Mesendoderm (in vitro differentiated cells): Measurements from ENCODE around the gene NLRC5.
"Not testable (repeated sequence)": the region's sequence is repeated elsewhere in the genome, so short reads cannot be mapped to it uniquely, and the experiment has no call there.

Experiments used
- DNase-seq: peaks from one replicate; pipeline ENCODE4 v3.0.0; 2013
- H2AK5ac ChIP-seq: 2 replicates; pipeline ENCODE4 v1.6.1; 2013; ENCODE audit warnings: low read length, inconsistent platforms
- H2BK120ac ChIP-seq: 2 replicates; pipeline ENCODE4 v1.6.1; 2013; ENCODE audit warnings: low read depth, mild to moderate bottlenecking, low read length, moderate library complexity, mixed read lengths
- H2BK15ac ChIP-seq: replicated peaks from 2 replicates; pipeline ENCODE4 v1.6.1; 2013; ENCODE audit warnings: low read depth, mild to moderate bottlenecking, moderate library complexity
- H2BK5ac ChIP-seq: 2 replicates; pipeline ENCODE4 v1.6.1; 2013; ENCODE audit warnings: low read length, inconsistent platforms
- H3K18ac ChIP-seq: 2 replicates; pipeline ENCODE4 v1.6.1; 2013; ENCODE audit warnings: mild to moderate bottlenecking, low read length, mixed read lengths
- H3K23ac ChIP-seq: one replicate; pipeline ENCODE4 v1.6.1; 2013; ENCODE audit warnings: low read length
- H3K27ac ChIP-seq: 2 replicates; pipeline ENCODE4 v1.5.1; 2013; ENCODE audit warnings: low read depth, mild to moderate bottlenecking, inconsistent platforms, low read length, moderate library complexity
- H3K27me3 ChIP-seq: 2 replicates; pipeline ENCODE4 v1.6.1; 2013; ENCODE audit warnings: low read length, control low read depth, mild to moderate bottlenecking, inconsistent platforms; ENCODE audit not compliant: insufficient read depth, poor library complexity
- H3K36me3 ChIP-seq: 2 replicates; pipeline ENCODE4 v1.6.1; 2013; ENCODE audit warnings: low read length, inconsistent platforms; ENCODE audit not compliant: control insufficient read depth, insufficient read depth
- H3K4ac ChIP-seq: one replicate; pipeline ENCODE4 v1.6.1; 2013; ENCODE audit warnings: low read depth, mild to moderate bottlenecking, low read length, moderate library complexity
- H3K4me1 ChIP-seq: 2 replicates; pipeline ENCODE4 v1.6.1; 2013; ENCODE audit warnings: low read depth, low read length, inconsistent platforms; ENCODE audit not compliant: control insufficient read depth
- H3K4me2 ChIP-seq: 2 replicates; pipeline ENCODE4 v1.6.1; 2013; ENCODE audit warnings: low read length
- H3K4me3 ChIP-seq: 2 replicates; pipeline ENCODE4 v1.5.1; 2013; ENCODE audit warnings: mild to moderate bottlenecking, low read length
- H3K56ac ChIP-seq: one replicate; pipeline ENCODE4 v1.6.1; 2013; ENCODE audit warnings: low read length
- H3K79me1 ChIP-seq: 2 replicates; pipeline ENCODE4 v1.6.1; 2013; ENCODE audit warnings: low read length, inconsistent platforms
- H3K79me2 ChIP-seq: 2 replicates; pipeline ENCODE4 v1.6.1; 2013; ENCODE audit warnings: mild to moderate bottlenecking, low read length; ENCODE audit not compliant: control insufficient read depth, insufficient read depth
- H3K9ac ChIP-seq: 2 replicates; pipeline ENCODE4 v1.6.1; 2013; ENCODE audit warnings: low read length, inconsistent platforms
- H4K5ac ChIP-seq: one replicate; pipeline ENCODE4 v1.6.1; 2013; ENCODE audit warnings: low read length
- H4K8ac ChIP-seq: one replicate; pipeline ENCODE4 v1.6.1; 2013; ENCODE audit warnings: low read depth, mild to moderate bottlenecking, control low read depth, low read length, moderate library complexity
- WGBS: extraction: QIAGEN DNeasy Blood & Tissue Kit; methylation state at CpG from one replicate; pipeline ENCODE4 v1.1.7; 2013; ENCODE audit warnings: low lambda C conversion rate, missing lambda C conversion rate; ENCODE audit not compliant: insufficient coverage; ENCODE audit errors: extremely low coverage; 5-methylcytosine and 5-hydroxymethylcytosine counted together

Gene NLRC5

GRCh38 chr16:57000271-57001025 lies 11.1 kb downstream of the NLRC5 start:
- WGBS, result no CpG with 5 or more reads among the region's 5 CpGs
- no peak overlapping the region for H3K4me3 ChIP-seq

DNA sequence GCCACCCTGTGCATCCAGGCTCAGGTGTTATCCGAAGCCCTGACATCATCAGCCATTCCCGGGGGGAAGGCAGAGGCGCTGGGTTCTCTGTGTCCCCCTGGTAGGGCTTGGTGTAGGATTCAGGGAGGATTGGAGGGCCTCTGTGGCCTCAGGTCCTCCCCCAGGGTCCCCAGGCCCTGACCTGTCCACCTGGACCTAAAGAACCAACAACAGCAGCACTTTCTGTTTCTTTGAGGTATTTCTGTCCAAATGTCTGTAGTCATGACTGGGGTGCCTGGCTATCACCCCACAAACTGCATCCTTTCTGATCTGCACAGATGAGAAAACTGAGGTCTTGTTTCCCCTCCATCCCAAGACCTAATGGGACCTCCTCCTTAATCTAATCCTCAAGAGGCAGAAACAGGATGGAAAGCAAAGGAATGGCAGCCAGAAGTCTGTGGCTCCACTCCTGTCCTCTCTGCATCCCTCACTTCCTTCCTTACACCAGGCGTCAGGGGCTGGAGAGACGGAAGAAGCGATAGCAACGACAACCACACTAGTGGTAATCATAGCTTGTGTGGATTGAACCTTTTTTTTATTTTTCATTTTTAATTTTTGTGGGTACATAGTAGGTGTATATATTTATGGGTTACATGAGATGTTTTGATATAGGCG lies 11.8 kb downstream of the NLRC5 start:
- no peak overlapping the region for H2BK15ac ChIP-seq
- no peak for DNase-seq
- no peak overlapping the region for H2BK5ac ChIP-seq
- no CpG with 5 or more reads among the region's 8 CpGs for WGBS
- no peaks in the 10 kb centered on the region for H3K79me1 ChIP-seq
- no peaks in the 10 kb centered on the region for H3K36me3 ChIP-seq
- H4K8ac ChIP-seq, result no peak overlapping the region
- H3K18ac ChIP-seq, result no peak overlapping the region
- H2AK5ac ChIP-seq, result no peak overlapping the region
- no peak overlapping the region for H4K5ac ChIP-seq
- no peak overlapping the region for H3K27ac ChIP-seq
- H3K9ac ChIP-seq, result no peak overlapping the region
- H3K4ac ChIP-seq, result no peak overlapping the region
- no peak overlapping the region for H3K4me2 ChIP-seq
- H3K4me3 ChIP-seq, result no peak overlapping the region
- no peaks in the 10 kb centered on the region for H3K27me3 ChIP-seq
- no peak overlapping the region for H3K23ac ChIP-seq
- H3K79me2 ChIP-seq, result no peaks in the 10 kb centered on the region
- no peak overlapping the region for H3K56ac ChIP-seq
- no peaks in the 10 kb centered on the region for H3K4me1 ChIP-seq
- no peak overlapping the region for H2BK120ac ChIP-seq

More at GRCh38 chr16:57000271-57001025, 11.1 kb downstream of the NLRC5 start:
- H2BK120ac ChIP-seq, result no peak overlapping the region
- H2BK5ac ChIP-seq, result no peak overlapping the region
- no peaks in the 10 kb centered on the region for H3K79me1 ChIP-seq
- no peak overlapping the region for H4K8ac ChIP-seq
- no peaks in the 10 kb centered on the region for H3K79me2 ChIP-seq
- H3K18ac ChIP-seq, result no peak overlapping the region
- no peaks in the 10 kb centered on the region for H3K4me1 ChIP-seq
- H3K23ac ChIP-seq, result no peak overlapping the region
- H3K4me2 ChIP-seq, result no peak overlapping the region
- no peak overlapping the region for H3K4ac ChIP-seq
- no peak overlapping the region for H3K27ac ChIP-seq
- no peak overlapping the region for H3K9ac ChIP-seq
- no peaks in the 10 kb centered on the region for H3K36me3 ChIP-seq
- no peak overlapping the region for H3K56ac ChIP-seq
- no peak overlapping the region for H2BK15ac ChIP-seq
- no peak overlapping the region for H4K5ac ChIP-seq
- H3K27me3 ChIP-seq, result no peaks in the 10 kb centered on the region
- H2AK5ac ChIP-seq, result no peak overlapping the region
- DNase-seq, result no peak

DNA sequence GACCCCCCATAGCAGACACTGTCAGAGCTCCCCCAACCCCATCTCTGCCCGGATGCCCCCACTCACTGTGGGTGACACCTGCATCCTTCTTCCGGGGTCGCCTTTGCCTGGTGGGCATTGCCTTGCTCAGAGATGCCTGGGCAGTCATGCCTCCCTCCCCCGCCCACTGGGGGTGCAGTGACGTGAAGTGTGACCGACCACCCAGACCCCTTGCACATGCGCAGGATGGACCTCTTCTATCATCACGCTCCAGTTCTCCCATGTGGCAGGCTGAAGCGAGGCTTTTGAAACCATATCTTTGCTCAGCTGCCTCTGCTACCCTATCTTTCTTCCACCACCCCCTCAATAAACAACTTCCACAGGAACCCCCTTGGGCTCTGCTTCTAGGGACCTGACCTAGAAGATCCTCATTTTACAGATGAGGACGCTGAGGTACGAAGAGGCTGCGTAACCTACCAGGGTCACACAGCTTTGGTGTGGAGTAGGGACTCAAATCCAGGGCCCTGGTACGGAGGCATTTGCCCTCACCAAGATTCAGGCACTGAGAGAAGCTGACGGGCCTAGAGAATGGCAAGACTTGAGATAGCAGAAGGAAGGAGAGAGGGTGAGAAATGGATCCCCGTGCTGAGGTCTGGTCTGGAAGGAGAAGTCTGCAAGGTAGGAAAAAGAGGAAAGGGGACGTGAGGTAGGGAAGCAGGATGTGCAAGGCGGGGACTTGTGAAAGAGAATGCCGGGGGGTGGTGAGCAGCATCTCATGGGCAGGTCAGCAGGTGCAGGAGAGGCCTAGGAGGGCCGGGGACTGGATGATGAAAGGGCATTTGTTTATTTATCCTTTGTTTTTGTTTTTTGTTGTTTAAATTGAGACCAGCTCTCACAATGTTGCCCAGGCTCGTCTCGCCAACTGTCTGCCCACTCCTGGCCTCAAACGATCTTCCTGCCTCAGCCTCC lies 14.4 kb downstream of the NLRC5 start:
- H2BK5ac ChIP-seq, result no peak overlapping the region
- H2BK120ac ChIP-seq, result no peak overlapping the region
- no peaks in the 10 kb centered on the region for H3K36me3 ChIP-seq
- no peak for DNase-seq
- H3K18ac ChIP-seq, result no peak overlapping the region
- H3K4me2 ChIP-seq, result no peak overlapping the region
- H3K9ac ChIP-seq, result no peak overlapping the region
- H3K4me1 ChIP-seq, result no peaks in the 10 kb centered on the region
- no peak overlapping the region for H3K4me3 ChIP-seq
- no peak overlapping the region for H3K4ac ChIP-seq
- H3K56ac ChIP-seq, result no peak overlapping the region
- no peaks in the 10 kb centered on the region for H3K79me2 ChIP-seq
- no peaks in the 10 kb centered on the region for H3K27me3 ChIP-seq
- H3K79me1 ChIP-seq, result no peaks in the 10 kb centered on the region
- no peak overlapping the region for H4K5ac ChIP-seq
- H2BK15ac ChIP-seq, result no peak overlapping the region
- H3K27ac ChIP-seq, result no peak overlapping the region
- no peak overlapping the region for H2AK5ac ChIP-seq
- H3K23ac ChIP-seq, result no peak overlapping the region
- no peak overlapping the region for H4K8ac ChIP-seq
- no CpG with 5 or more reads among the region's 22 CpGs for WGBS

- no peaks in the 10 kb centered on the region for H3K79me2 ChIP-seq
- no peaks in the 10 kb centered on the region for H3K36me3 ChIP-seq
- no peak for DNase-seq
- no peak overlapping the region for H2BK15ac ChIP-seq
- no peak overlapping the region for H4K8ac ChIP-seq
- H3K4me2 ChIP-seq, result no peak overlapping the region
- H3K27ac ChIP-seq, result no peak overlapping the region
- H3K27me3 ChIP-seq, result no peaks in the 10 kb centered on the region
- no peak overlapping the region for H3K9ac ChIP-seq
- no peak overlapping the region for H4K5ac ChIP-seq
- no peak overlapping the region for H3K18ac ChIP-seq
- no peak overlapping the region for H3K4me3 ChIP-seq
- no CpG with 5 or more reads among the region's 15 CpGs for whole genome bisulfite sequencing
- no peak overlapping the region for H2BK120ac ChIP-seq
- H3K4me1 ChIP-seq, result no peaks in the 10 kb centered on the region
- H3K56ac ChIP-seq, result no peak overlapping the region
- H3K23ac ChIP-seq, result no peak overlapping the region
- no peak overlapping the region for H2BK5ac ChIP-seq
- no peak overlapping the region for H3K4ac ChIP-seq
- H3K79me1 ChIP-seq, result no peaks in the 10 kb centered on the region
- H2AK5ac ChIP-seq, result no peak overlapping the region
These were observed 15.3 kb downstream of the NLRC5 start for GRCh38 chr16:57004387-57005250.

GRCh38 chr16:57005597-57005996 lies 16.2 kb downstream of the NLRC5 start:
- not testable (repeated sequence) for H4K8ac ChIP-seq, H3K27ac ChIP-seq, H3K36me3 ChIP-seq, H3K4me3 ChIP-seq, H3K79me2 ChIP-seq, H3K4me2 ChIP-seq, H3K56ac ChIP-seq, H2AK5ac ChIP-seq, H3K23ac ChIP-seq, H4K5ac ChIP-seq, DNase-seq, H3K18ac ChIP-seq, H2BK120ac ChIP-seq, H2BK5ac ChIP-seq, H3K27me3 ChIP-seq, H3K4me1 ChIP-seq, H3K9ac ChIP-seq, H3K79me1 ChIP-seq, H2BK15ac ChIP-seq, H3K4ac ChIP-seq
- WGBS, result no CpG with 5 or more reads among the region's 2 CpGs
